ENCODE data around the gene NPBWR2. TPM values are rescaled to one million over a fixed set of nuclear protein-coding genes. Genes with fewer than 3 reads are reported as not detected.

Gene NPBWR2
- total and polyA plus RNA-seq, 2 experiments from 2014 or later, result not detected

DNA sequence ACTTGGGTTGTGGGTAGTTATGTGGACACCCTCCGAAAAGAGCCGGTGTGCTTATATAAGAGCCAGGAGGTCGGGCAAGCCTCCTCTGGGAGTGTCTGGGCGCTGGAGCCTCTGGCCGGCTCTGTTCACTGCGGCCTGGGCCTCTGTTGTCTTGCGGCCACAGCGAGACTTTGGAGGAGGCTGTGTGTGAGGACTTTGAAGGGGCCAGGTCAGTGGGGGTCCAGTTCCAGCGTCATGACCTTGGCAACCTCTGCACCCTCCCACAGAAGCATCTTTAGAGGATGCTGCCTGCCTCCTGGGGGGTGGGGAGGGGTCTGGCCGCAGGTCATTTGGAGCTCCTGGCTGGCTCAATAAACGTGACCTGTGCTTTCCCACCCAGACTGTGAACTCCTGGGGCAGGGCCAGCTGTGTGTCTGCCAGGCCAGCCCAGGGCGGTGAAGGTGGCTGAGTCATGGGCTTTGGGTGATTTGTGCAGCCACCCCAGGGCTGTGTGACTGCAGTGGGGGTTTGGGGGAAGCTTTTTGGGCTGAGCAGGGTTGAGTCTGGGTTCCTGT is 43.1 kb downstream of the NPBWR2 start:
- TF ChIP-seq CTCF (conservative IDR thresholded peaks at IDR 0.05; ENCODE audit: low read depth in 2 of 2) (no peak), CREB1 (CRISPR knock-in tag; IDR thresholded peaks at IDR 0.05; ENCODE audit: low read depth) (no peak), STAT1 (IDR thresholded peaks at IDR 0.05; ENCODE audit: unreplicated experiment) (no peak), REST (IDR thresholded peaks at IDR 0.05; ENCODE audit: unreplicated experiment) (no peak), ZNF114 (CRISPR knock-in tag; IDR thresholded peaks at IDR 0.05) (no peak), JUNB (IDR thresholded peaks at IDR 0.05; ENCODE audit: unreplicated experiment) (no peak), EZH2phosphoT487 (IDR thresholded peaks at IDR 0.05; ENCODE audit: unreplicated experiment) (no peak), ZNF462 (CRISPR knock-in tag; IDR thresholded peaks at IDR 0.05) (no peak), ZNF331 (CRISPR knock-in tag; IDR thresholded peaks at IDR 0.05; ENCODE audit: low read depth) (no peak), NANOG (IDR thresholded peaks at IDR 0.05; ENCODE audit: borderline replicate concordance) (no peak), POLR2AphosphoS5 (IDR thresholded peaks at IDR 0.05; ENCODE audit: low read depth) (no peak), ETS1 (IDR thresholded peaks at IDR 0.05) (no peak), EZH2 (IDR thresholded peaks at IDR 0.05; ENCODE audit: low read depth, unreplicated experiment) (no peak)
- H3K4me1 Mint-ChIP-seq, result peaks cover 34% of the 10 kb centered on the region
- Histone ChIP-seq H3K27me3 (ENCODE audit: insufficient read depth) (no peaks in the 10 kb centered on the region), H3F3A (replicated peaks; ENCODE audit: low read depth) (peaks cover 6% of the 10 kb centered on the region; the same call in 1 of the 2 replicates), H4K20me1 (replicated peaks; ENCODE audit: insufficient read depth) (no peaks in the 10 kb centered on the region), H3K9me2 (ENCODE audit: insufficient read depth) (no peaks in the 10 kb centered on the region), H2AFZ (no peak overlapping the region), H3K36me3 (ENCODE audit: insufficient read depth) (no peaks in the 10 kb centered on the region), H3K4me3 (peak overlapping the region; percentile 85), H3K4me2 (peak overlapping the region; percentile 85), H3K4me1 (ENCODE audit: insufficient read depth) (peaks cover 17% of the 10 kb centered on the region; the same call in 1 of the 2 replicates), H3K79me2 (replicated peaks; ENCODE audit: insufficient read depth) (no peaks in the 10 kb centered on the region), H3K27ac (ENCODE audit: low read depth) (no peak overlapping the region)
- DNase-seq (ENCODE audit: low spot score) (no peak), ATAC-seq (no peak)
- no peaks in the 10 kb centered on the region for H3K9me3 Mint-ChIP-seq
- no peak overlapping the region for H3K27ac Mint-ChIP-seq
- H3K27me3 Mint-ChIP-seq (ENCODE audit: insufficient read depth, low read depth, poor library complexity), result peaks cover 14% of the 10 kb centered on the region
- no peaks in the 10 kb centered on the region for H3K36me3 Mint-ChIP-seq (ENCODE audit: low read depth)
- peak overlapping the region; percentile 82 for H3K4me3 Mint-ChIP-seq

Data from GM23338 (cell line).